ENCODE results near the gene BMP3. TPM values are rescaled to one million over a fixed set of nuclear protein-coding genes. Genes with fewer than 3 reads are reported as not detected.

Gene BMP3
- total and polyA plus RNA-seq, 10 of the 15 experiments (the other 5 are each of a cell fraction or from before 2014, with no cell fraction given): 0.37 to 1.4 (median 0.88) TPM

- TF ChIP-seq MLLT1 (IDR thresholded peaks at IDR 0.05) (peak; percentile 73; the same call in 1 of the 2 replicates), FOXM1 (IDR thresholded peaks at IDR 0.05; ENCODE audit: low read depth, low read length) (no peak), SRF (IDR thresholded peaks at IDR 0.05; ENCODE audit: low read depth in 2 of 2, low read length in 2 of 2) (no peak), IRF4 (IDR thresholded peaks at IDR 0.05; ENCODE audit: low read depth, low read length) (no peak), MYC (IDR thresholded peaks at IDR 0.05; ENCODE audit: insufficient read depth, insufficient read length, insufficient replicate concordance, low read length, severe bottlenecking) (no peak), ELK1 (IDR thresholded peaks at IDR 0.05; ENCODE audit: low read depth, low read length) (no peak; the same call in 1 of the 2 replicates), ZSCAN29 (IDR thresholded peaks at IDR 0.05) (no peak; the same call in 1 of the 2 replicates), IKZF1 (conservative IDR thresholded peaks at IDR 0.05) (peak; percentile 95), BMI1 (IDR thresholded peaks at IDR 0.05; ENCODE audit: borderline replicate concordance) (peak; percentile 89), ZBTB4 (CRISPR knock-in tag; IDR thresholded peaks at IDR 0.05) (no peak), TCF7 (IDR thresholded peaks at IDR 0.05; ENCODE audit: borderline replicate concordance) (no peak), ZBTB33 (IDR thresholded peaks at IDR 0.05) (no peak), TAF1 (IDR thresholded peaks at IDR 0.05; ENCODE audit: borderline replicate concordance, low read depth, low read length) (no peak), MYB (IDR thresholded peaks at IDR 0.05; ENCODE audit: borderline replicate concordance, low read depth, low read length) (peak; percentile 87; the same call in 1 of the 2 replicates), CHD1 (IDR thresholded peaks at IDR 0.05; ENCODE audit: low read depth, low read length) (no peak), TCF3 (IDR thresholded peaks at IDR 0.05; ENCODE audit: borderline replicate concordance, insufficient read depth, low read depth, low read length) (no peak), FOS (IDR thresholded peaks at IDR 0.05; ENCODE audit: borderline replicate concordance, extremely low read depth, insufficient read length) (no peak), CREB1 (IDR thresholded peaks at IDR 0.05; ENCODE audit: low read depth) (no peak), E2F8 (IDR thresholded peaks at IDR 0.05; ENCODE audit: low read depth, partially characterized antibody) (peak; percentile 16), TCF12 (IDR thresholded peaks at IDR 0.05; ENCODE audit: low read depth, low read length) (peak; percentile 75; the same call in 1 of the 2 replicates)
Measured at GRCh38 chr4:81003597-81004111, 26.9 kb upstream of the BMP3 start (continued).
